ENCODE measurements around the gene STK4.

DNA sequence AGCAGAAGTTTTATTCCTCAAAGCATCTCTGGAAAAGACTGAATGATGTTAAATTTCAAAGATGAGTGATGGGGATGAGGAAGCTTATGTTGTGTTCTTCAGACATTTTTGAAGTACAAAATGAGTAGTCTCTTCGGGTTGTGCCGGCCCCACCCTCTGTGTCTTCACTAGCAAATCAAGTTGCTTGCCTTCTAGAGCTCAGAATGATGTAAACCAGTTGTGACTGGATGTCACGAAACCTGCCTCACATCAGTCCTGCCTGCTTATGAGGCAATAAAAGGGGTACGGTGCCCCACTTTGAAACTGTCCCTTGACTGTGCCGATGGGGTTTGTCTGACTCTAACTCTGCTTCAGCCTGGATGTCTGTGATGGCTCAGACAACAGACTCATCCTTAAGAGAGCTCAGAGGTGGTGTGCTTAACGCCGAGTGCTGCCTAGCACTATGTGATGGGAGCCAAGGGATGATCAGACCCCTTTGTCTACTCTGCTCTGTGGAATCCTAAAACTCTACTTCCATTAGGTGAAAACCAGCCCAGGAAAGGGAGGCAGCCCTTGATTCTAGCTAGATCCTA, 25.1 kb upstream of the STK4 start:
- TF ChIP-seq, protein P1, sequence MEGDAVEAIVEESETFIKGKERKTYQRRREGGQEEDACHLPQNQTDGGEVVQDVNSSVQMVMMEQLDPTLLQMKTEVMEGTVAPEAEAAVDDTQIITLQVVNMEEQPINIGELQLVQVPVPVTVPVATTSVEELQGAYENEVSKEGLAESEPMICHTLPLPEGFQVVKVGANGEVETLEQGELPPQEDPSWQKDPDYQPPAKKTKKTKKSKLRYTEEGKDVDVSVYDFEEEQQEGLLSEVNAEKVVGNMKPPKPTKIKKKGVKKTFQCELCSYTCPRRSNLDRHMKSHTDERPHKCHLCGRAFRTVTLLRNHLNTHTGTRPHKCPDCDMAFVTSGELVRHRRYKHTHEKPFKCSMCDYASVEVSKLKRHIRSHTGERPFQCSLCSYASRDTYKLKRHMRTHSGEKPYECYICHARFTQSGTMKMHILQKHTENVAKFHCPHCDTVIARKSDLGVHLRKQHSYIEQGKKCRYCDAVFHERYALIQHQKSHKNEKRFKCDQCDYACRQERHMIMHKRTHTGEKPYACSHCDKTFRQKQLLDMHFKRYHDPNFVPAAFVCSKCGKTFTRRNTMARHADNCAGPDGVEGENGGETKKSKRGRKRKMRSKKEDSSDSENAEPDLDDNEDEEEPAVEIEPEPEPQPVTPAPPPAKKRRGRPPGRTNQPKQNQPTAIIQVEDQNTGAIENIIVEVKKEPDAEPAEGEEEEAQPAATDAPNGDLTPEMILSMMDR (IDR thresholded peaks at IDR 0.05; ENCODE audit: insufficient read depth, low read length) = no peak
- TF ChIP-seq POLR2AphosphoS5 (IDR thresholded peaks at IDR 0.05; ENCODE audit: low read depth) = no peak; the same call in 1 of the 2 replicates
- TF ChIP-seq, protein P2, sequence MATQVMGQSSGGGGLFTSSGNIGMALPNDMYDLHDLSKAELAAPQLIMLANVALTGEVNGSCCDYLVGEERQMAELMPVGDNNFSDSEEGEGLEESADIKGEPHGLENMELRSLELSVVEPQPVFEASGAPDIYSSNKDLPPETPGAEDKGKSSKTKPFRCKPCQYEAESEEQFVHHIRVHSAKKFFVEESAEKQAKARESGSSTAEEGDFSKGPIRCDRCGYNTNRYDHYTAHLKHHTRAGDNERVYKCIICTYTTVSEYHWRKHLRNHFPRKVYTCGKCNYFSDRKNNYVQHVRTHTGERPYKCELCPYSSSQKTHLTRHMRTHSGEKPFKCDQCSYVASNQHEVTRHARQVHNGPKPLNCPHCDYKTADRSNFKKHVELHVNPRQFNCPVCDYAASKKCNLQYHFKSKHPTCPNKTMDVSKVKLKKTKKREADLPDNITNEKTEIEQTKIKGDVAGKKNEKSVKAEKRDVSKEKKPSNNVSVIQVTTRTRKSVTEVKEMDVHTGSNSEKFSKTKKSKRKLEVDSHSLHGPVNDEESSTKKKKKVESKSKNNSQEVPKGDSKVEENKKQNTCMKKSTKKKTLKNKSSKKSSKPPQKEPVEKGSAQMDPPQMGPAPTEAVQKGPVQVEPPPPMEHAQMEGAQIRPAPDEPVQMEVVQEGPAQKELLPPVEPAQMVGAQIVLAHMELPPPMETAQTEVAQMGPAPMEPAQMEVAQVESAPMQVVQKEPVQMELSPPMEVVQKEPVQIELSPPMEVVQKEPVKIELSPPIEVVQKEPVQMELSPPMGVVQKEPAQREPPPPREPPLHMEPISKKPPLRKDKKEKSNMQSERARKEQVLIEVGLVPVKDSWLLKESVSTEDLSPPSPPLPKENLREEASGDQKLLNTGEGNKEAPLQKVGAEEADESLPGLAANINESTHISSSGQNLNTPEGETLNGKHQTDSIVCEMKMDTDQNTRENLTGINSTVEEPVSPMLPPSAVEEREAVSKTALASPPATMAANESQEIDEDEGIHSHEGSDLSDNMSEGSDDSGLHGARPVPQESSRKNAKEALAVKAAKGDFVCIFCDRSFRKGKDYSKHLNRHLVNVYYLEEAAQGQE (IDR thresholded peaks at IDR 0.05; ENCODE audit: insufficient replicate concordance, low read depth) = no peak
- no peak for TF ChIP-seq GABPA (IDR thresholded peaks at IDR 0.05; ENCODE audit: low read depth)
- no peak for TF ChIP-seq SPI1 (IDR thresholded peaks at IDR 0.05; ENCODE audit: borderline replicate concordance, low read depth)

All from HL-60 (cell line).